Type B pancreatic cell (in vitro differentiated cells): ENCODE data around the gene SAXO1. TPM values are rescaled to one million over a fixed set of nuclear protein-coding genes. Genes with fewer than 3 reads are reported as not detected.

Experiments
- DNase-seq: peaks from one replicate; pipeline ENCODE4 v3.0.0; 2021; ENCODE audit warnings: mixed read lengths; ENCODE audit not compliant: unreplicated experiment; ENCODE audit errors: extremely low spot score
- H3K27ac Mint-ChIP-seq: 2 replicates; pipeline ENCODE4 v1.8.0; 2021; ENCODE audit warnings: mild to moderate bottlenecking, mixed read lengths
- H3K27me3 Mint-ChIP-seq: 2 replicates; pipeline ENCODE4 v1.8.0; 2021; ENCODE audit warnings: mixed read lengths
- H3K36me3 Mint-ChIP-seq: 2 replicates; pipeline ENCODE4 v1.8.0; 2021; ENCODE audit warnings: mixed read lengths
- H3K4me1 Mint-ChIP-seq: one replicate; pipeline ENCODE4 v1.8.0; 2021; ENCODE audit warnings: mixed read lengths; ENCODE audit not compliant: unreplicated experiment
- H3K4me3 Mint-ChIP-seq: 2 replicates; pipeline ENCODE4 v1.8.0; 2021; ENCODE audit warnings: mild to moderate bottlenecking, mixed read lengths
- H3K9me3 Mint-ChIP-seq: 2 replicates; pipeline ENCODE4 v1.8.0; 2021; ENCODE audit warnings: mixed read lengths
- CTCF ChIP-seq: fragments of 200-600 bp; sonication (generic); conservative IDR thresholded peaks from 2 replicates; pipeline ENCODE4 v1.5.0; 2021; ENCODE audit warnings: antibody characterized with exemption, mild to moderate bottlenecking
- total RNA-seq: library from RNA; stranded (reverse); gene quantifications from 2 replicates; pipeline ENCODE4 v1.2.1, GENCODE V29; 2021; ENCODE audit warnings: low replicate concordance

SAXO1 gene
- total RNA-seq, 1 donor from 2014 or later = not detected

GRCh38 chr9:18976221-18976708 lies 56.7 kb downstream of the SAXO1 start:
- Mint-ChIP-seq H3K9me3 (no peaks in the 10 kb centered on the region), H3K27me3 (no peaks in the 10 kb centered on the region), H3K36me3 (no peaks in the 10 kb centered on the region), H3K27ac (peak overlapping the region; percentile 21), H3K4me3 (peak overlapping the region; percentile 8), H3K4me1 (peaks cover 49% of the 10 kb centered on the region)
- no peak for DNase-seq
- no peak for TF ChIP-seq CTCF

DNA sequence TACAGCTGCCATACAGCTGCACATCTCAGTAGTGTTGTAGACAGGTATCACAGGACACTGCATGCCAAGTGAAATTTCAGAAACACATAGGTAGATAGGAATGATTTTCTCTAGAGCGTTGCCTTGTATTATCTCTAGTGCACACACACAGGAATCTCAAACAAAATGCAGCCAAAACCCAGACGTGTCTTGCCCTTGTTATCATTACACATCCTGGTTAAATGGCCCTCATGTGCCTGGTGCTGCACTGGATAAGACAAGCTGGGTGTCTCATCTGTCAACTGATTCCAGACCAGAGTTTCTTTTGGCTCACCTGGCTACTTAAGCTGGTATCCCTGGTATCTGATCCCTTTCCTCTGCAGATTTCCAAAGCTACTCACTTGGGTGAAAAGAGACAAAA lies 59.7 kb downstream of the SAXO1 start:
- Mint-ChIP-seq H3K27ac (no peak overlapping the region), H3K9me3 (no peaks in the 10 kb centered on the region), H3K4me3 (no peak overlapping the region), H3K27me3 (no peaks in the 10 kb centered on the region), H3K4me1 (peaks cover 39% of the 10 kb centered on the region), H3K36me3 (no peaks in the 10 kb centered on the region)
- DNase-seq = no peak
- TF ChIP-seq CTCF = no peak

- H3K27ac Mint-ChIP-seq = no peak overlapping the region
- H3K36me3 Mint-ChIP-seq = no peaks in the 10 kb centered on the region
- H3K4me3 Mint-ChIP-seq = no peak overlapping the region
- H3K4me1 Mint-ChIP-seq = peaks cover 39% of the 10 kb centered on the region
- no peak for TF ChIP-seq CTCF
- H3K9me3 Mint-ChIP-seq = no peaks in the 10 kb centered on the region
- no peaks in the 10 kb centered on the region for H3K27me3 Mint-ChIP-seq
- no peak for DNase-seq
Observed at GRCh38 chr9:18972675-18973074, 60.3 kb downstream of the SAXO1 start.

DNA sequence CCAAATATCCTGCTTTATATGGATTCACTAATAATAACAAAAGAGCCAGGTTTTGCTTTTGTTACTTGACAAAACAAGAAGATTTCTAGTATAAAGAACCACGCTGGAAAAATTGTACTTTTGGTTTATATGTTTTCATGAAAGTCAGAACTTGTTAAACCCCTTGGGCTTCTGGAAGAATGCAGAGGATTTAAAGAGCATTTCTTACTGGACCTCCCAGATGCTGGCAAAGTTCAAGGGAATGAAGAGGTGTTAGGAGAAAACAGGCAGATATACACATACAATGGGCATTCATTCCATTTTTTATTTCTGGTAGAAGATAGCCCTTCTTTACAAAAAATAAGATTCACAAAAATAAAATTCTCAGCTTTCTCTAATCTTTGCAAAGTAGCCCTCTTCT lies 61.1 kb downstream of the SAXO1 start:
- no peak overlapping the region for H3K27ac Mint-ChIP-seq
- no peak overlapping the region for H3K4me3 Mint-ChIP-seq
- TF ChIP-seq CTCF = no peak
- no peaks in the 10 kb centered on the region for H3K27me3 Mint-ChIP-seq
- DNase-seq = no peak
- H3K9me3 Mint-ChIP-seq = no peaks in the 10 kb centered on the region
- no peaks in the 10 kb centered on the region for H3K36me3 Mint-ChIP-seq
- H3K4me1 Mint-ChIP-seq = peaks cover 33% of the 10 kb centered on the region

GRCh38 chr9:18971404-18971803 lies 61.6 kb downstream of the SAXO1 start:
- Mint-ChIP-seq H3K36me3 (no peaks in the 10 kb centered on the region), H3K9me3 (no peaks in the 10 kb centered on the region), H3K27me3 (no peaks in the 10 kb centered on the region), H3K4me3 (no peak overlapping the region), H3K27ac (no peak overlapping the region), H3K4me1 (peaks cover 28% of the 10 kb centered on the region)
- no peak for DNase-seq
- no peak for TF ChIP-seq CTCF

- no peak for DNase-seq
- H3K36me3 Mint-ChIP-seq = no peaks in the 10 kb centered on the region
- H3K27me3 Mint-ChIP-seq = no peaks in the 10 kb centered on the region
- H3K4me3 Mint-ChIP-seq = no peak overlapping the region
- peaks cover 18% of the 10 kb centered on the region for H3K4me1 Mint-ChIP-seq
- no peak overlapping the region for H3K27ac Mint-ChIP-seq
- TF ChIP-seq CTCF = no peak
- no peaks in the 10 kb centered on the region for H3K9me3 Mint-ChIP-seq
Observed at GRCh38 chr9:18970393-18970792, 62.6 kb downstream of the SAXO1 start.
